PFSK-1 (cell line): ENCODE measurements around the gene PSMD8.

Source experiments
- FOXP2 ChIP-seq: optimal IDR thresholded peaks from 2 replicates; pipeline ENCODE3; 2011; ENCODE audit warnings: borderline replicate concordance, control low read depth, inconsistent platforms; ENCODE audit not compliant: insufficient read depth; ENCODE audit errors: extremely low read length, extremely low read depth
- POLR2AphosphoS5 ChIP-seq: IDR thresholded peaks from 2 replicates; pipeline ENCODE4 v1.6.1; 2012; ENCODE audit warnings: low read depth, mild to moderate bottlenecking, control low read depth, low read length, moderate library complexity
- REST ChIP-seq, 2 experiments: IDR thresholded peaks; 2 replicates each; pipeline versions ENCODE4 v1.6.1 to v1.8.0; 2011 to 2012; ENCODE audit warnings: low read depth in 2 of 2, low read length in 2 of 2, control low read depth in 1 of 2, inconsistent platforms in 1 of 2, mild to moderate bottlenecking in 1 of 2, moderate library complexity in 1 of 2; ENCODE audit not compliant: insufficient read depth in 1 of 2
- SIN3A ChIP-seq: IDR thresholded peaks from 2 replicates; pipeline ENCODE4 v1.6.1; 2012; ENCODE audit warnings: mild to moderate bottlenecking, low read length, moderate library complexity, borderline replicate concordance; ENCODE audit not compliant: insufficient read depth
- TAF1 ChIP-seq: IDR thresholded peaks from 2 replicates; pipeline ENCODE4 v1.6.1; 2012; ENCODE audit warnings: low read length, control low read depth, borderline replicate concordance; ENCODE audit not compliant: insufficient read depth

PSMD8 gene

DNA sequence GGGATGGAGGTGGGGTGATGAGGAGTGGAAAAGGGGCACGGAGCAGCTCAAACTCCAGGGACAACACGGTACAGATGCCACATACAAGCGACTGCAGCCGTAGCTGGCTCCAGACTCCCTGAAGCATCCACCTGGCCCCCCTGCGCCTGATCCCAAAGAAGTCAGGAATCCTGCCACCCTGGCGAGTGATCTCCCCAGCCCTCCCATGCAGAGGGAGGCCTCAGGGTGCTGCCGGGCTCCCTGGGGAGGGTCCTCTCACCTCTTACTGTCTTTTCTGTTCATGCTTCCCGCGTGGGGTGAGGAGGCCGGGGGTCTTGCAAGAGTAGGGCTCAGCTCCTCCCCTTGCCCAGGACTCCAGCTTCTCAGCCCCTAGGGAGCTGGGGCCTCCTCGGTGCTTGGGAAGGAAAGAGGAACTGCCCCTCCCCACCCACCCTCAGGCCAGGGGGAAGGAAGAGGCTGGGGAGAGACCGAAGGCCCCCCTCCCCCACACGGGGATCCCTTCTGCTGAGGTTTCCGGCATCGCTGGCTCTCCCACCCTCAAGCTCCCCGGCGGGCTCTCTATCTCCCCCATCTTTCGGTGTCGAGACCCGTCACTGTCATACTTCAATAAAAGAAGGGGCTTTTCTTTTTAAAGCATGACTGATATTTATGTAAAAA lies 51.6 kb downstream of the PSMD8 start, which contains the start of gene RASGRP4:
Gene RASGRP4, minus strand, starts transcription at position 410 of the 657 bp plus-strand sequence. Its CDS starts 128 bp downstream, at position 282.
- TF ChIP-seq FOXP2, result no peak
- TF ChIP-seq POLR2AphosphoS5, result no peak
- TF ChIP-seq SIN3A, result no peak
- no peak for TF ChIP-seq TAF1
- TF ChIP-seq REST (IDR thresholded peaks at IDR 0.05; ENCODE audit: insufficient read depth in 1 of 2, low read depth in 2 of 2, low read length in 2 of 2), result no peak

- TF ChIP-seq TAF1 (no peak), SIN3A (no peak), REST (IDR thresholded peaks at IDR 0.05; ENCODE audit: insufficient read depth in 1 of 2, low read depth in 2 of 2, low read length in 2 of 2) (no peak), FOXP2 (no peak)
Observed at GRCh38 chr19:38429055-38429810, 54.9 kb downstream of the PSMD8 start.

GRCh38 chr19:38429811-38430156 lies 55.4 kb downstream of the PSMD8 start:
- TF ChIP-seq POLR2AphosphoS5 (no peak), SIN3A (no peak), REST (IDR thresholded peaks at IDR 0.05; ENCODE audit: insufficient read depth in 1 of 2, low read depth in 2 of 2, low read length in 2 of 2) (no peak), TAF1 (no peak), FOXP2 (no peak)

- TF ChIP-seq POLR2AphosphoS5 (no peak), FOXP2 (no peak), REST (IDR thresholded peaks at IDR 0.05; ENCODE audit: insufficient read depth in 1 of 2, low read depth in 2 of 2, low read length in 2 of 2) (no peak), SIN3A (no peak), TAF1 (no peak)
Observed at GRCh38 chr19:38430931-38431330, 56.6 kb downstream of the PSMD8 start.
